Measurements from ENCODE around the gene PSMC3.
"Not testable (repeated sequence)": the region's sequence is repeated elsewhere in the genome, so short reads cannot be mapped to it uniquely, and the experiment has no call there.

Gene PSMC3

DNA sequence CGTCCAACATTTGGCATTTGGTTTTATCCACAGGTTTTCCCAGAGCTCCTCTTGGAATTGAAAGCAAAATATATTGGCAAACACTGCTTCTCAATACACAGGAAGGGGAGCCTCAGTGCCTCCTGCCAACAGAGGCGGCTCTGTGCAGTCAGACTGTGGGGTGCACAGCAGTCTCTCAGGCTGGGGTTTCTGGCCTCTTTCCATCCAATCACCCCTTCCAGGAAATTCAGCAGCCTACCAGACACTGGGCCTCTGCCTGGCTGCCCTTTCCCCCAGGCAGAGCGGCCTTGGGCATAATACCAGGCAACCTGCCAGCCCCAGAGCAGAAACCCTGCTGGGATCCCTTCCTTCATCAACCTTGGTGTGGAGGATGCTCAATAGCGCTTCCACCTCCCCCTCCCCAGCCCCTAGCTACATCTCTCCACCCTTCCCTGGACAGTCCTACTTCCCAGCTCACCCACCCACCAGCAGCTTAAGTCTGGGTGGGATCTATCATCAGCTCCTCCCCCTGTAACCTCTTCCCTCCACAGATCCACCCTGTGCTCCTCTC lies 40.5 kb upstream of the PSMC3 start:
- no CpG with 5 or more reads among the region's 4 CpGs for WGBS (ENCODE audit: extremely low coverage, insufficient coverage, low lambda C conversion rate)

GRCh38 chr11:47466201-47466600 lies 40.0 kb upstream of the PSMC3 start:
- H2AK5ac ChIP-seq (ENCODE audit: low read length): no peak overlapping the region

More for the DNA sequence above, 40.5 kb upstream of the PSMC3 start:
- H2BK15ac ChIP-seq (replicated peaks; ENCODE audit: low read depth): no peak overlapping the region
- no peak overlapping the region for H3K4ac ChIP-seq (ENCODE audit: low read depth, low read length)
- H2BK120ac ChIP-seq (ENCODE audit: low read depth, low read length): no peak overlapping the region
- H3K4me2 ChIP-seq (ENCODE audit: low read length): no peak overlapping the region
- no peaks in the 10 kb centered on the region for H3K27me3 ChIP-seq (ENCODE audit: insufficient read depth, low read length, poor library complexity)
- H3K79me2 ChIP-seq (ENCODE audit: control insufficient read depth, insufficient read depth, low read length): peaks cover 11% of the 10 kb centered on the region
- H3K79me1 ChIP-seq (ENCODE audit: low read length): peaks cover 29% of the 10 kb centered on the region
- no peak overlapping the region for H2BK5ac ChIP-seq (ENCODE audit: low read length)
- no peak overlapping the region for H3K23ac ChIP-seq (ENCODE audit: low read length)
- no peak overlapping the region for H3K18ac ChIP-seq (ENCODE audit: low read length)
- no peak overlapping the region for H2AK5ac ChIP-seq (ENCODE audit: low read length)
- no peaks in the 10 kb centered on the region for H3K4me1 ChIP-seq (ENCODE audit: control insufficient read depth, low read depth, low read length)
- H4K5ac ChIP-seq (ENCODE audit: low read length): no peak overlapping the region
- no peak overlapping the region for H3K56ac ChIP-seq (ENCODE audit: low read length)
- peak overlapping the region; percentile 21 for H3K27ac ChIP-seq (ENCODE audit: low read depth, low read length)
- no peak overlapping the region for H3K4me3 ChIP-seq (ENCODE audit: low read length)
- no peak overlapping the region for H3K9ac ChIP-seq (ENCODE audit: low read length)
- peaks cover 16% of the 10 kb centered on the region for H3K36me3 ChIP-seq (ENCODE audit: control insufficient read depth, insufficient read depth, low read length)
- no peak overlapping the region for H4K8ac ChIP-seq (ENCODE audit: low read depth, low read length)
- peak; percentile 45 for DNase-seq

GRCh38 chr11:47464483-47464882 lies 38.2 kb upstream of the PSMC3 start:
- DNase-seq: peak; percentile 42
- H3K4ac ChIP-seq (ENCODE audit: low read depth, low read length): no peak overlapping the region
- no peak overlapping the region for H2BK120ac ChIP-seq (ENCODE audit: low read depth, low read length)
- no peaks in the 10 kb centered on the region for H3K27me3 ChIP-seq (ENCODE audit: insufficient read depth, low read length, poor library complexity)
- H3K79me2 ChIP-seq (ENCODE audit: control insufficient read depth, insufficient read depth, low read length): peaks cover 9% of the 10 kb centered on the region
- no peak overlapping the region for H2AK5ac ChIP-seq (ENCODE audit: low read length)
- H4K5ac ChIP-seq (ENCODE audit: low read length): no peak overlapping the region
- no peak overlapping the region for H3K27ac ChIP-seq (ENCODE audit: low read depth, low read length)
- H3K23ac ChIP-seq (ENCODE audit: low read length): no peak overlapping the region
- H4K8ac ChIP-seq (ENCODE audit: low read depth, low read length): no peak overlapping the region
- no peak overlapping the region for H3K4me2 ChIP-seq (ENCODE audit: low read length)
- H2BK5ac ChIP-seq (ENCODE audit: low read length): no peak overlapping the region
- H3K18ac ChIP-seq (ENCODE audit: low read length): no peak overlapping the region
- H3K79me1 ChIP-seq (ENCODE audit: low read length): peaks cover 21% of the 10 kb centered on the region
- no peak overlapping the region for H3K9ac ChIP-seq (ENCODE audit: low read length)
- no peaks in the 10 kb centered on the region for H3K4me1 ChIP-seq (ENCODE audit: control insufficient read depth, low read depth, low read length)
- no peak overlapping the region for H3K4me3 ChIP-seq (ENCODE audit: low read length)
- peaks cover 6% of the 10 kb centered on the region for H3K36me3 ChIP-seq (ENCODE audit: control insufficient read depth, insufficient read depth, low read length)
- H2BK15ac ChIP-seq (replicated peaks; ENCODE audit: low read depth): no peak overlapping the region
- no CpG with 5 or more reads among the region's 5 CpGs for WGBS (ENCODE audit: extremely low coverage, insufficient coverage, low lambda C conversion rate)
- H3K56ac ChIP-seq (ENCODE audit: low read length): no peak overlapping the region

More at GRCh38 chr11:47466201-47466600, 40.0 kb upstream of the PSMC3 start:
- Histone ChIP-seq H3K9ac (ENCODE audit: low read length) (no peak overlapping the region), H3K36me3 (ENCODE audit: control insufficient read depth, insufficient read depth, low read length) (peaks cover 11% of the 10 kb centered on the region), H3K27me3 (ENCODE audit: insufficient read depth, low read length, poor library complexity) (no peaks in the 10 kb centered on the region), H3K27ac (ENCODE audit: low read depth, low read length) (no peak overlapping the region), H2BK5ac (ENCODE audit: low read length) (no peak overlapping the region), H3K23ac (ENCODE audit: low read length) (no peak overlapping the region), H3K4me2 (ENCODE audit: low read length) (no peak overlapping the region), H3K79me1 (ENCODE audit: low read length) (peaks cover 29% of the 10 kb centered on the region), H3K4ac (ENCODE audit: low read depth, low read length) (no peak overlapping the region), H3K18ac (ENCODE audit: low read length) (no peak overlapping the region), H4K8ac (ENCODE audit: low read depth, low read length) (no peak overlapping the region), H2BK120ac (ENCODE audit: low read depth, low read length) (no peak overlapping the region), H3K56ac (ENCODE audit: low read length) (no peak overlapping the region), H4K5ac (ENCODE audit: low read length) (no peak overlapping the region), H3K79me2 (ENCODE audit: control insufficient read depth, insufficient read depth, low read length) (peaks cover 11% of the 10 kb centered on the region), H2BK15ac (replicated peaks; ENCODE audit: low read depth) (no peak overlapping the region), H3K4me1 (ENCODE audit: control insufficient read depth, low read depth, low read length) (no peaks in the 10 kb centered on the region), H3K4me3 (ENCODE audit: low read length) (no peak overlapping the region)
- WGBS (ENCODE audit: extremely low coverage, insufficient coverage, low lambda C conversion rate): no CpG with 5 or more reads among the region's 5 CpGs
- no peak for DNase-seq

GRCh38 chr11:47461876-47462275 lies 35.6 kb upstream of the PSMC3 start:
- Histone ChIP-seq H3K4ac (ENCODE audit: low read depth, low read length) (no peak overlapping the region), H2BK5ac (ENCODE audit: low read length) (no peak overlapping the region), H3K56ac (ENCODE audit: low read length) (no peak overlapping the region), H3K23ac (ENCODE audit: low read length) (no peak overlapping the region), H3K9ac (ENCODE audit: low read length) (no peak overlapping the region), H3K79me2 (ENCODE audit: control insufficient read depth, insufficient read depth, low read length) (no peaks in the 10 kb centered on the region), H3K18ac (ENCODE audit: low read length) (no peak overlapping the region), H3K4me1 (ENCODE audit: control insufficient read depth, low read depth, low read length) (no peaks in the 10 kb centered on the region), H4K8ac (ENCODE audit: low read depth, low read length) (no peak overlapping the region), H3K79me1 (ENCODE audit: low read length) (peaks cover 8% of the 10 kb centered on the region), H3K27ac (ENCODE audit: low read depth, low read length) (no peak overlapping the region), H3K27me3 (ENCODE audit: insufficient read depth, low read length, poor library complexity) (no peaks in the 10 kb centered on the region), H2BK120ac (ENCODE audit: low read depth, low read length) (no peak overlapping the region), H4K5ac (ENCODE audit: low read length) (no peak overlapping the region), H3K36me3 (ENCODE audit: control insufficient read depth, insufficient read depth, low read length) (peaks cover 5% of the 10 kb centered on the region), H2BK15ac (replicated peaks; ENCODE audit: low read depth) (no peak overlapping the region), H3K4me2 (ENCODE audit: low read length) (no peak overlapping the region), H3K4me3 (ENCODE audit: low read length) (no peak overlapping the region), H2AK5ac (ENCODE audit: low read length) (no peak overlapping the region)
- no CpG with 5 or more reads among the region's 7 CpGs for WGBS (ENCODE audit: extremely low coverage, insufficient coverage, low lambda C conversion rate)
- no peak for DNase-seq

DNA sequence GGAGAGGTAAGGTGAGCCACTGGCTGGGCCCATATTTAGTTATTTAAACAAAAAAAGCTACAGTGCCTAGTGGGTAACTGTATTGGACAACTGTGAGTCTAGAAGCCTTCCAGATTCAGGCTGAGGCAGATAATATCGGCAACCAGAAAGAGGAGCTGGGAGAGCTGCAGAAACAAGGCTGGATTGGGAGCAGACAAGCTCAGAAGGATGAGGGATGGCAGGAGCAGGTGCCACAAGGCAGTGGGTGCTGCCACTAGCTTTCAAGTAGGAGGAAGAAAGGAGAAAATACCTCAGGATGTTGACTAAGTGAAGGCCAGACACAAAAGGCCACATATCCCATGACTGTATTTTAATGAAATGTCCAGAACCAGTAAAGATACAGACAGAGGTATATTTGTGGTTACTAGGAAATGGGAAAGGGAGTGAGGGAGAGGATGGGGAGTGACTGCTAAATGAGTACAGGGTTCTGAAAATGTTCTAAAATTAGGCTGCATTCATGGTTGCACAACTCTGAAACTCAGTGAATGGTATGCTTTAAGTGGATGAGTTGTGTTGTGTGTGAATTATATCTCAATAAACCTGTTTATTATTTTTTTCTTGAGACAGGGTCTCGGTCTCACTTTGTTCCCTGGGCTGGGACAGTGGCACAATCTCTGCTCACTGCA lies 34.5 kb upstream of the PSMC3 start:
- H3K36me3 ChIP-seq (ENCODE audit: control insufficient read depth, insufficient read depth, low read length): peaks cover 5% of the 10 kb centered on the region
- no peak overlapping the region for H2BK15ac ChIP-seq (replicated peaks; ENCODE audit: low read depth)
- no peak overlapping the region for H4K5ac ChIP-seq (ENCODE audit: low read length)
- H3K4me3 ChIP-seq (ENCODE audit: low read length): no peak overlapping the region
- H2AK5ac ChIP-seq (ENCODE audit: low read length): no peak overlapping the region
- WGBS (ENCODE audit: extremely low coverage, insufficient coverage, low lambda C conversion rate): no CpG with 5 or more reads among the region's 2 CpGs
- no peak overlapping the region for H3K4me2 ChIP-seq (ENCODE audit: low read length)
- H3K18ac ChIP-seq (ENCODE audit: low read length): no peak overlapping the region
- H2BK120ac ChIP-seq (ENCODE audit: low read depth, low read length): no peak overlapping the region
- no peak overlapping the region for H3K4ac ChIP-seq (ENCODE audit: low read depth, low read length)
- H3K27ac ChIP-seq (ENCODE audit: low read depth, low read length): no peak overlapping the region
- no peak overlapping the region for H3K9ac ChIP-seq (ENCODE audit: low read length)
- no peaks in the 10 kb centered on the region for H3K79me2 ChIP-seq (ENCODE audit: control insufficient read depth, insufficient read depth, low read length)
- no peak for DNase-seq
- no peaks in the 10 kb centered on the region for H3K4me1 ChIP-seq (ENCODE audit: control insufficient read depth, low read depth, low read length)
- no peaks in the 10 kb centered on the region for H3K27me3 ChIP-seq (ENCODE audit: insufficient read depth, low read length, poor library complexity)
- H3K56ac ChIP-seq (ENCODE audit: low read length): no peak overlapping the region
- H3K79me1 ChIP-seq (ENCODE audit: low read length): peaks cover 4% of the 10 kb centered on the region
- no peak overlapping the region for H4K8ac ChIP-seq (ENCODE audit: low read depth, low read length)
- no peak overlapping the region for H2BK5ac ChIP-seq (ENCODE audit: low read length)
- no peak overlapping the region for H3K23ac ChIP-seq (ENCODE audit: low read length)

- H3K27ac ChIP-seq (ENCODE audit: low read depth, low read length); H2BK15ac ChIP-seq (replicated peaks; ENCODE audit: low read depth); H3K36me3 ChIP-seq (ENCODE audit: control insufficient read depth, insufficient read depth, low read length); H3K79me2 ChIP-seq (ENCODE audit: control insufficient read depth, insufficient read depth, low read length); H4K5ac ChIP-seq (ENCODE audit: low read length); H3K27me3 ChIP-seq (ENCODE audit: insufficient read depth, low read length, poor library complexity); H3K56ac ChIP-seq (ENCODE audit: low read length); H3K79me1 ChIP-seq (ENCODE audit: low read length); H3K23ac ChIP-seq (ENCODE audit: low read length); H2BK5ac ChIP-seq (ENCODE audit: low read length); H3K9ac ChIP-seq (ENCODE audit: low read length); H3K4me3 ChIP-seq (ENCODE audit: low read length); H3K4ac ChIP-seq (ENCODE audit: low read depth, low read length); H3K4me1 ChIP-seq (ENCODE audit: control insufficient read depth, low read depth, low read length); H2BK120ac ChIP-seq (ENCODE audit: low read depth, low read length); H3K18ac ChIP-seq (ENCODE audit: low read length); H4K8ac ChIP-seq (ENCODE audit: low read depth, low read length); H3K4me2 ChIP-seq (ENCODE audit: low read length); H2AK5ac ChIP-seq (ENCODE audit: low read length): not testable (repeated sequence)
- DNase-seq: peak; percentile 88
- no CpG with 5 or more reads among the region's 8 CpGs for WGBS (ENCODE audit: extremely low coverage, insufficient coverage, low lambda C conversion rate)
Measured at GRCh38 chr11:47454258-47454671, 28.0 kb upstream of the PSMC3 start.

Data from mesendoderm (in vitro differentiated cells).